GM18505 (cell line): ENCODE data around the gene CTSF.
"Not testable (repeated sequence)": the region's sequence is repeated elsewhere in the genome, so short reads cannot be mapped to it uniquely, and the experiment has no call there.

ENCODE experiments used
- ATAC-seq: cut with Tn5 transposase; IDR thresholded peaks from one replicate; pipeline ENCODE4 v1.9.1; 2021; ENCODE audit not compliant: unreplicated experiment
- POLR2A ChIP-seq: IDR thresholded peaks from 4 replicates; pipeline ENCODE4 v1.6.1; 2011; ENCODE audit warnings: borderline replicate concordance; ENCODE audit not compliant: insufficient read depth, insufficient read length; ENCODE audit errors: extremely low read depth

CTSF gene

DNA sequence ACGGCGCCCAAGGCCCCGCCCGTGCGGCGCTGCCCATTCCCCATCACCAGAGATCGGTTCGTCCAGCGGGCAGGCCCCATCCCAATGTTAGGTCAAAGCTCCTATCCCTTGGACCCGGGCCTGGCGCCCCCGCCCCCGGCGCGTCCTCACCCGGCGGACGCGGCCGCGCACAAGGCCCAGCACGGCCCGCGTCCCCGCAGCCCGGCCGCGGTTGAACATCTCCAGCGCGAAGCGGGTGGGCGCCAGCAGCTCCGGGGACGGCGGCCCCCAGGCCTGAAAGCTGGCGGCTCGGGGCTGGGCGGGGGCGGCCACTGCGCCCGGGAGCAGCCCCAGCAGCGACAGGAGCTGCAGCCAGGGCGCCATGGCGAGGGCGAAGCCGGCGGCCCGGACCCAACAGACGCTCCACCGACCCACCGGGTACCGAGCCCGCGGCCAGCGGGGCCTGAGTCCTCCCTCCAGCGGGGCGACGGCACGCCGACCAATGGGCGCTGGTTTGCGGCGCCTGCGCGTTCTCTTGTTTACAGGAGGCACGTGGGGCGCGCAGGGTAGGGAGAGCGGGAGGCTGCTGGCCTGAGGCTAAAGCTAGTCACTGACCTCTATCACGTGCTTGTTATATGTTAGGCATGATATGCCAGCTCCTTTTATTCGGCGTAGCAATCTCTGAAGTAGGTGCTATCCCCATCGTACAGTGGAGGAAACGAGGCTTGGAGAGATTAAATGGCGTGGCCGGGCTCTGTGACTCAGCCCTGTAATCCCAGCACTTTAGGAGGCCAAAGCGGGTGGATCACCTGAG lies at the start of gene CTSF:
TSS of gene CTSF (minus strand) at position 483 of the 793 bp plus-strand sequence. CDS start at position 363, 120 bp downstream.
- ATAC-seq: no peak
- no peak for TF ChIP-seq POLR2A

DNA sequence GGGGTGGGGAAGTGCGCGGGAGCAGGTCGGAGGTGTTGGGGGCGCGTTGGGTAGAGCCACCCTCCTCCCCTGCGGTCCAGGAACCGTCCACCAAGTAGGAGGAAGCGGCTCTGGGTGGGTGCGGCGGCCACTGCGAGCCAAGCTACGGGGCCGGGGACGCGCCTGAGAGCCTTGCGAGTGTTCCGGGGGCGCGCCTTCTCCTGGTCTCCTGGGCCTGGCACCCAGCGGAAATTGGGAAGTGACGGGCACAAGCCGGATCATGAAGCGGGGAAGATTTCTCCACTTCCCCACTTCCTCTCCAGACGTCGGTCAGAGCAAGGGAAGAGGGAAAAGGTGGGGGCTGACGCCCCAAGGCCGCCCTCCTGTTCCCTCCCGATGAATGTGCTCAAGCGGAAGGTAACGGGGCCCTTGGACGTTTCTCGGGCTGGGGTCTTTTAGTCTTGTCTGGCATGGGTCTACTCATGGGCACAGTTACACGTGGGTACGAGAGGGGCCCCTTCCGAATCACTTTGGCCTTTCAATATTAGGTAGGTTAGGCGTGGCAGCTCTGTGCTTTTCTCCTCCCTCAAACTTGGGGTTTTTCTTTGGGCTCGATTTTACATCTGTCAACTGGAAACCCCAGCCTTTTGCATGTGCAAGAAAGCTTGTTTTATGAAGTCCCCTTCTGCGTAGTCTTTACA lies 48.9 kb upstream of the CTSF start:
- ATAC-seq: no peak
- TF ChIP-seq POLR2A: no peak

DNA sequence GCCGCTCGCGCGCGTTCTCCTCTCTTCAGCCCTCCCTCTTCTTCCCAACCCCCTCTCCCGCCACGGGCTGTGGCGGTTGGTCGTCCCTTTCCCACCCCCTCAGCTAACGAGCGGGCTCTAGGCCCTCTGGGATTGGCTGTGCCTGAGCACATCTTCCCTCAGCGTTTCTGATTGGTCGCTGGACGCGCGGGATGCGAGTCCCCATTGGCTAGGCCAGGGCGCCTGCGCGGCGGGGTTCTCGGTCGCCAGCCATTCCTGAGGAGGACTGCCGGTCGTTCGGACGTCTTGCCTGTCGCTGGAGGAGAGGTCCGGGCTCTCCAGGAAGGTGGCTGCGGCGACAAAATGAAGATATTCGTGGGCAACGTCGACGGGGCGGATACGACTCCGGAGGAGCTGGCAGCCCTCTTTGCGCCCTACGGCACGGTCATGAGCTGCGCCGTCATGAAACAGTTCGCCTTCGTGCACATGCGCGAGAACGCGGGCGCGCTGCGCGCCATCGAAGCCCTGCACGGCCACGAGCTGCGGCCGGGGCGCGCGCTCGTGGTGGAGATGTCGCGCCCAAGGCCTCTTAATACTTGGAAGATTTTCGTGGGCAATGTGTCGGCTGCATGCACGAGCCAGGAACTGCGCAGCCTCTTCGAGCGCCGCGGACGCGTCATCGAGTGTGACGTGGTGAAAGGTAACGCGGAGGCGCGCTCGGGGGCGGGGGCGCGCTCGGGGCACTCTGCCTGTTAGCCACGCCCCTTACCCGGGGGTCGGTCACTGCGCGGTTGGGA lies 48.2 kb upstream of the CTSF start, which contains the start of gene RBM14:
TSS of gene RBM14 (plus strand) at position 252 of the 776 bp plus-strand sequence. CDS start at position 343, 91 bp downstream.
- TF ChIP-seq POLR2A: peak; percentile 99

DNA sequence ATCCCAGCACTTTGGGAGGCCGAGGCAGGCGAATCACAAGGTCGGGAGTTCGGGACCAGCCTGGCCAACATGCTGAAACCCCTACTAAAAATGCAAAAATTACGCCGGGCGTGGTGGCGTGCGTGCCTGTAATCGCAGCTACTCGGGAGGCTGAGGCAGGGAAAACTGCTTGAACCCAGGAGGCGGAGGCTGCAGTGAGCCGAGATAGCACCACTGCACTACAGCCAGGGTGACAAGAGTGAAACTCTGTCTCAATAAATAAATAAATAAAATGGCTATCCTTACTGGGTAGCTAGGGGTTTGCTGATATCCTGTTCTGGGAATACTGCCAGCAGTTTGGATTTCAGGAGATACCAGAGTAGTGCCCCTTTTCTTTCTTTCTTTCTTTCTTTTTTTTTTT lies 45.7 kb upstream of the CTSF start:
- ATAC-seq: no peak
- TF ChIP-seq POLR2A: no peak

More for the DNA sequence above, 48.2 kb upstream of the CTSF start, which contains the start of gene RBM14:
- ATAC-seq: peak; percentile 80

DNA sequence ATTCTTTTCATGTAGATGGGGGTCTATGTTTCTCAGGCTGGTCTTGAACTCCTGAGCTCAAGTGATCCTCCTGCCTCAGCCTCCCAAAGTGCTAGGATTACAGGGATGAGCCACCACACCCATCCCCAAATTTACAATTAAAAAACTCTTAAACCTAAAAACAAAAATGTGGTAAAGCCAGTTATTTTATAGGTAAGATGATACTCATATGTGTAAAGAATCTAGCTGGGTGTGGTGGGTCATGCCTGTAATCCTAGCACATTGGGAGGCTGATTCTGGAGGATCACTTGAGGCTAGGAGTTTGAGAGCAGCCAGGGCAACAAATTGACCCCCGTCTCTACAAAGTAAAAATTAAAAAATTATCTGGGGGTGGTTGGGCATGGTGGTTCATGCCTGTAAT lies 44.1 kb upstream of the CTSF start:
- no peak for TF ChIP-seq POLR2A
- ATAC-seq: no peak

DNA sequence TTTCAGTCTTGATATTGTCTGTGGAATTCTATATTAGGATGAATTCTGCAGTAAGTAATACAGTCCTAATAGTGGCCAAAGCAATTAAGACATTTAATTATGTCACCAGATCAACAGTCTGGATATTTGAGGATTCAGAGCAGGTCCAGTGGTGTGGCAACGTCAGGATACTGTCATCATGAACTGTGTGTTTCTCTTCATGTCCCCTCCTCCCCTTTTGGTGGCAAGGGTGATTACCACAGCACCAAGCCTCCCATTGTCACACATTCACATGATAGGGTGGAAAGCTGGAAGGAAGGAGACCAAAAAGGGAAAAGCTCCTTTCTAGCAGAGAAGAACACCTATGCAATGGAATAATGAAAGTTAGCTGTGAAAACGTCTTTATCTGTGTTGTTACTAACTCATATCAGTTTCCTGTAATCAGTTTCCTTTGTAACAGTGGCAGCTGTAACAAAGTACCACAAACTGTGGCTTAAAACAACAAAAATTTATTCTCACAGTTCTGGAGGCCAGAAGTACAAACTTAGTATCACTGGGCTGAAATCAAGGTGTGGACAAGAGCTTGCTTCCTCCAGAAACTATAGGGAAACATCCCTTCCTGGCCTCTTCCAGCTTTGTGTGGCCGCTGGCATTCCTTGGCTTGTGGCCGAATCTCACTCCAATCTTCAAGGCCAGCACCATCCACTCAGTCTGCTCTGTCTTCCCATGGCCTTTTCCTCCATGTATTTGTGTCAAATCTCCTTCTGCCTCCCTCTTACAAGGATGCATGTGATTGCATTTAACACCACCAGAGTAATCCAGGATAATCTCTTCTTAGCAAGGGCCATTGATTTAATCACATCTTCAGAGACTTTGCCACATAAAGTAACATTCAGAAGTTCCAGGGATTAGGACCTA lies 41.6 kb upstream of the CTSF start:
- TF ChIP-seq POLR2A: no peak
- ATAC-seq: no peak

DNA sequence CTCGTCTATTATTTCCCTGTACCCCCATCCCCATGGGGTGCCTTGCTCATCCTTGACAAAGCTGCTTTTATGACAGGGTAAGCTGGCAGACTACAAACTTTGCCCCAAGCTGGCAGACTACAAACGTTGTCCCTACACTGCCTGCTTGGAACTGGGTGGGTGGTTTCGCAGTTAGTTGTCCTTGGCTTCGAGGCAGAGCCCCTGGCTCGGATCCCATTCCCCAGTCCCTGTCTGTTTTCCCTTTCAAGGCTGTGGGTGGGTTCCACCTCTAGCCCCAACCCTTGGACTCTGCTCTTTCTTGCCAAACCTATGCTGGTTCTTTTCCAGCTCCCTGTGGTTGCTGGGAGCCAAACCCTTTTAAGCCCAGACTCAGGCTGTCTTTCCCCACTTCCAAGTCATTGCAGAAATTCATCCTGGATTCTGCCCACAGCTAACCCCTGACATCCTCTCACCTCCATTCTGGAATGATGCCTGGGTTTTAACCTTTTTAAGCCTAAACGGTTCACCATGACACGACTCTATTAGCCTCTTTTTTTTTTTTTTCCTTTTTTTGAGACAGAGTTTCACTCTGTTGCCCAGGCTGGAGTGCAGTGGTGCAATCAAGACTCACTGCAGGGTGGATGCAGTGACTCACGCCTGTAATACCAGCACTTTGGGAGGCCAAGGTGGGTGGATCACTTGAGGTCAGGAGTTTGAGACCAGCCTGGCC lies 38.9 kb upstream of the CTSF start:
- TF ChIP-seq POLR2A: no peak
- no peak for ATAC-seq

DNA sequence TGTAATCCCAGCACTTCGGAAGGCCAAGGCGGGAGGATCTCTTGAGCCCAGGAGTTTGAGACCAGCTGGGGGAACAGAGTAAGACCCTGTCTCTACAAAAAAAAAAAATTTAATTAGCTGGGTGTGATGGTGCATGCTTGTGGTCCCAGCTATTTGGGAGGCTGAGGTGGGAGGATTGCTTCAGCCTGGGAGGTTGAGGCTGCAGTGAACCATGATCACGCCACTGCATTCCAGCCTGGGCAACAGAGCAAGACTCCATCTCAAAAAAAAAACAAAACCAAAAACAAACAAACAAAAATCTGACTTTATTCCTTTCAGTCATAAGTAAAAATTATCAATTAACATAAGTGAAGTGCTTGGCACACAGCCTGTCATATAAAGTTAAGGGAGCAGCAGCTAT lies 38.2 kb upstream of the CTSF start:
- ATAC-seq: not testable (repeated sequence)

DNA sequence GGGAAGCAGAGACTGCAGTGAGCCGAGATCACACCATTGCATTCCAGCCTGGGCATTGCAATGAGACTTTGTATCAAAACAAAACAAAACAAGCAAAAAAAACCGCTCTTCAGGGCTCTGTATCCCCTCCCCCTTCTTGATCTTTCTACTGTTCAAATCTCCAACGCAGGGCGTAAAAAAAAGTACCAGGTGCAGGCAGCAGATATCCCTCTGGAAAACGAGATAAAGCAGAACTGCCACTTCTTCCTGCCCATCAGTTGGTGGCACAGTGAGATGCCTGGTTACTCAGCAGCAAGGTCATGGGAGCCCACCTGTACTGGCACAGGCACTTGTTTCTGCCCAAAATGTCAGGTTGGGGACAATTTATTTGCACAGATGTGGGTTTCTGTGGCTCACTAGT lies 35.7 kb upstream of the CTSF start:
- no peak for ATAC-seq
- TF ChIP-seq POLR2A: no peak

DNA sequence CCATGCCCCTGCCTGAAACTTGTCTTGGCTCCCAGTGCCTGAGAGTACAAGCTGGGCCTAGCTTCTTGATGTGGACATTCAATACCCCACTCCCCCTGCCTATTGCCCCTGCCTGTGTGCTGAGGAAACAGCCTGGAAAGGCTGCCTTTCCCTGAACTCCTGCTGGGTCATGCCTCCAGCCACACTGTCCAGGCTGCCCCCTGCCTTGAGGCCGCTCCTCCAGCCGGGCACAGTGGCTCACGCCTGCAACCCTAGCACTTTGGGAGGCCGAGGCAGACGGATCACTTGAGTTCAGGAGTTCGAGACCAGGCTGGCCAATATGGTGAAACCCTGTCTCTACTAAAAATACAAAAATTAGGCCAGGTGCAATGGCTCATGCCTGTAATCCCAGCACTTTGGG lies 34.7 kb upstream of the CTSF start:
- no peak for TF ChIP-seq POLR2A
- ATAC-seq: no peak

DNA sequence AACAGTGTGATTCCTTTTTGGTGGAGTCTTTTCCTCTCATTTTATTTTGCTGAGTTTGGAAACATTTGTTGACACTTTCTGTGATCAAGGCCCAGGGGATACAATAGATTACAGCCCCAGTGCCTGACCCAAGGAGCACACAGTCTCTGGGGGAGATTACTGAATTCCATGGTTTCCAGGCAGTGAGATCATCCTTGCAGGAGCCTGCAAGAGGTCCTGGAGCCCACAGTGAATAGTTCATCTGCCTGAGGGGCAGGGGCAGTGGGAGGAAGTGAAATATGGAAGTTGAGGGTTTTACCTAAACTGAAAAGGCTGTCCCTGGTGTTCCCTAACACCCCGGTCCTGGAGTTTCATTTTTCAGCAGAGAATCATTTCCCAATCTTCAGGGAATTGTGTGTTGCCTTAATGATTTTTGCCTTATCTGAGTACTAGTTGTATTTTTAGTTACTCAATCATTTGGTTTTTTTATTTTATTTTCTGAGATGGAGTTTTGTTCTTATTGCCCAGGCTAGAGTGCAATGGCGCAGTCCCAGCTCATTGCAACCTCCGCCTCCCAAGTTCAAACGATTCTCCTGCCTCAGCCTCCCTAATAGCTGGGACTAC lies 32.3 kb upstream of the CTSF start:
- no peak for ATAC-seq
- TF ChIP-seq POLR2A: no peak

DNA sequence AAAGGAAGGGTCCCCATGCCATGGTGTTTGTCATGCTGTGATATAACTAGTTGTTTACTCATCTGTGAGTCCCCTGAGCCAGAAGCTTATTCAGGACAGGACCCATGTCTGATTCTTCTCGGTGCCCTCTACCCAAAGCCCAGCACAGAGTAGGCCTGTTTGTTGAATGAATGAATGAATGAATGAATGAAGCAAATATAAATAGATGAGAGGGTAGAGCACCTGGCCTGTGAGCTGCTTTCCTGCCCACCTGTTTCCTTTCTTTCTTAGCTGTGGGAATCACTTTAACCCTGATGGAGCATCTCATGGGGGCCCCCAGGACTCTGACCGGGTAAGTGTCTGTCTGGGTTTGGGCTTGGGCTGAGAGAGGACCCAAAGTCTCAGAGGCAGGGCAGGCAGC lies 31.8 kb upstream of the CTSF start:
- no peak for ATAC-seq
- TF ChIP-seq POLR2A: no peak

DNA sequence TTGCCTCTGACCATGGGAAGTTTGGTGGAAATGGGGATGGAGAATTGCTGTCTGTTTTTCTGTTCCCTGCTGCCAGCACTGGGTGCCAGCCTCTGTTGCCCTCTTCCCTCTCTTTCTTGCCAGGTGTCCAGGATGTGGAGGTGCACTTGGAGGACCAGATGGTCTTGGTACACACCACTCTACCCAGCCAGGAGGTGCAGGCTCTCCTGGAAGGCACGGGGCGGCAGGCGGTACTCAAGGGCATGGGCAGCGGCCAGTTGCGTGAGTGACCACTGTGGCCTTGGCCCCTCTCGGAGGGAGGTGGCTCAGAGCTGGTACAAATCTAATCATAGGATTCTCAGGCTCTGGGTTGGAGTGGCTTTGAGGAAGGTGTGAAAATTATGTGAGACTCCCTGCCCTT lies 30.6 kb upstream of the CTSF start:
- TF ChIP-seq POLR2A: no peak
- ATAC-seq: no peak
